ENCODE data around the gene P3H3. TPM values are rescaled to one million over a fixed set of nuclear protein-coding genes. Genes with fewer than 3 reads are reported as not detected.

Gene P3H3
- polyA plus RNA-seq, 4 donors, result 0.89 to 18.3 (median 4.9) TPM

GRCh38 chr12:6850796-6851152 lies 22.6 kb downstream of the P3H3 start:
- peaks cover 2 to 57% (median 3%) of the 10 kb centered on the region in 3 donors for H3K36me3 ChIP-seq (ENCODE audit: control insufficient read depth in 3 of 3, insufficient read depth in 2 of 3, low read depth in 1 of 3, low read length in 3 of 3)
- peak overlapping the region in 2 of 3 donors; percentile 58 to 72 for H3K4me3 ChIP-seq (ENCODE audit: low read depth in 1 of 3, low read length in 3 of 3)
- H3K27me3 ChIP-seq (ENCODE audit: control insufficient read depth in 3 of 3, insufficient read depth in 3 of 3, low read length in 3 of 3), result no peaks in the 10 kb centered on the region
- peaks cover 0 to 27% (median 5%) of the 10 kb centered on the region in 3 donors for H3K4me1 ChIP-seq (ENCODE audit: control insufficient read depth in 3 of 3, insufficient read depth in 2 of 3, low read depth in 1 of 3, low read length in 2 of 3)
- DNase-seq, result peak; percentile 94 to 98
- peak overlapping the region; percentile 52 to 99 (median 95) for H3K27ac ChIP-seq (ENCODE audit: low read depth in 1 of 3, low read length in 2 of 3)
- 7 to 25% (median 19%) methylated on average over 16 of the region's 16 CpGs for WGBS, 3 donors
- H3K9me3 ChIP-seq (ENCODE audit: control insufficient read depth in 2 of 2, insufficient read depth in 1 of 2, low read depth in 1 of 2, low read length in 1 of 2), result no peaks in the 10 kb centered on the region
- no peak for FAIRE-seq

- DNase-seq (peak; percentile 97 to 100), FAIRE-seq (peak; percentile 51)
Observed at GRCh38 chr12:6851153-6851920, 23.1 kb downstream of the P3H3 start, which contains the start of gene CDCA3. CDCA3 (minus strand) TSS chr12:6851286; CDS start chr12:6850952, 334 bp downstream.

GRCh38 chr12:6851921-6852650 lies 23.9 kb downstream of the P3H3 start, which contains the start of gene USP5:
USP5 (plus strand) TSS chr12:6852150; CDS start chr12:6852180, 30 bp downstream.
- Histone ChIP-seq H3K4me3 (ENCODE audit: low read depth in 1 of 3, low read length in 3 of 3) (peak within 1 kb of the TSS; percentile 54 to 72 (median 55)), H3K9me3 (ENCODE audit: control insufficient read depth in 2 of 2, insufficient read depth in 1 of 2, low read depth in 1 of 2, low read length in 1 of 2) (no peaks in the 10 kb centered on the region), H3K36me3 (ENCODE audit: control insufficient read depth in 3 of 3, insufficient read depth in 2 of 3, low read depth in 1 of 3, low read length in 3 of 3) (peaks cover 3 to 57% (median 5%) of the 10 kb centered on the region in 3 donors), H3K4me1 (ENCODE audit: control insufficient read depth in 3 of 3, insufficient read depth in 2 of 3, low read depth in 1 of 3, low read length in 2 of 3) (peaks cover 0 to 27% (median 5%) of the 10 kb centered on the region in 3 donors), H3K27ac (ENCODE audit: low read depth in 1 of 3, low read length in 2 of 3) (peak within 1 kb of the TSS; percentile 92 to 99 (median 95)), H3K27me3 (ENCODE audit: control insufficient read depth in 3 of 3, insufficient read depth in 3 of 3, low read length in 3 of 3) (no peaks in the 10 kb centered on the region)
- FAIRE-seq (peak; percentile 30), DNase-seq (peak; percentile 100)
- WGBS, 3 donors, result 0% methylated on average over 65 of the region's 65 CpGs

More at GRCh38 chr12:6851153-6851920, 23.1 kb downstream of the P3H3 start, which contains the start of gene CDCA3:
- Histone ChIP-seq H3K27ac (ENCODE audit: low read depth in 1 of 3, low read length in 2 of 3) (peak within 1 kb of the TSS; percentile 92 to 99 (median 95)), H3K4me1 (ENCODE audit: control insufficient read depth in 3 of 3, insufficient read depth in 2 of 3, low read depth in 1 of 3, low read length in 2 of 3) (peaks cover 0 to 27% (median 5%) of the 10 kb centered on the region in 3 donors), H3K4me3 (ENCODE audit: low read depth in 1 of 3, low read length in 3 of 3) (peak within 1 kb of the TSS; percentile 55 to 72 (median 58)), H3K9me3 (ENCODE audit: control insufficient read depth in 2 of 2, insufficient read depth in 1 of 2, low read depth in 1 of 2, low read length in 1 of 2) (no peaks in the 10 kb centered on the region), H3K27me3 (ENCODE audit: control insufficient read depth in 3 of 3, insufficient read depth in 3 of 3, low read length in 3 of 3) (no peaks in the 10 kb centered on the region), H3K36me3 (ENCODE audit: control insufficient read depth in 3 of 3, insufficient read depth in 2 of 3, low read depth in 1 of 3, low read length in 3 of 3) (peaks cover 3 to 57% (median 3%) of the 10 kb centered on the region in 3 donors)
- 0 to 1% (median 0%) methylated on average over 37 of the region's 37 CpGs for WGBS, 3 donors

GRCh38 chr12:6852651-6853354 lies 24.6 kb downstream of the P3H3 start:
- Histone ChIP-seq H3K4me1 (ENCODE audit: control insufficient read depth in 3 of 3, insufficient read depth in 2 of 3, low read depth in 1 of 3, low read length in 2 of 3) (peaks cover 0 to 27% (median 5%) of the 10 kb centered on the region in 3 donors), H3K27ac (ENCODE audit: low read depth in 1 of 3, low read length in 2 of 3) (peak overlapping the region in 2 of 3 donors; percentile 47 to 72), H3K27me3 (ENCODE audit: control insufficient read depth in 3 of 3, insufficient read depth in 3 of 3, low read length in 3 of 3) (no peaks in the 10 kb centered on the region), H3K4me3 (ENCODE audit: low read depth in 1 of 3, low read length in 3 of 3) (peak overlapping the region; percentile 37 to 72 (median 54)), H3K36me3 (ENCODE audit: control insufficient read depth in 3 of 3, insufficient read depth in 2 of 3, low read depth in 1 of 3, low read length in 3 of 3) (peaks cover 3 to 55% (median 9%) of the 10 kb centered on the region in 3 donors), H3K9me3 (ENCODE audit: control insufficient read depth in 2 of 2, insufficient read depth in 1 of 2, low read depth in 1 of 2, low read length in 1 of 2) (no peaks in the 10 kb centered on the region)
- FAIRE-seq, result no peak
- WGBS, 3 donors, result 1 to 2% (median 2%) methylated on average over 17 to 18 of the region's 18 CpGs
- peak in 1 of 2 donors; percentile 71 for DNase-seq

GRCh38 chr12:6853626-6854025 lies 25.4 kb downstream of the P3H3 start:
- H3K36me3 ChIP-seq (ENCODE audit: control insufficient read depth in 3 of 3, insufficient read depth in 2 of 3, low read depth in 1 of 3, low read length in 3 of 3), result peaks cover 6 to 55% (median 10%) of the 10 kb centered on the region in 3 donors
- H3K9me3 ChIP-seq (ENCODE audit: control insufficient read depth in 2 of 2, insufficient read depth in 1 of 2, low read depth in 1 of 2, low read length in 1 of 2), result no peaks in the 10 kb centered on the region
- H3K27ac ChIP-seq (ENCODE audit: low read depth in 1 of 3, low read length in 2 of 3), result peak overlapping the region in 1 of 3 donors; percentile 72
- H3K4me3 ChIP-seq (ENCODE audit: low read depth in 1 of 3, low read length in 3 of 3), result no peak overlapping the region
- no peaks in the 10 kb centered on the region for H3K27me3 ChIP-seq (ENCODE audit: control insufficient read depth in 3 of 3, insufficient read depth in 3 of 3, low read length in 3 of 3)
- WGBS, 3 donors, result 34 to 75% (median 54%) methylated on average over 1 of the region's 1 CpG
- H3K4me1 ChIP-seq (ENCODE audit: control insufficient read depth in 3 of 3, insufficient read depth in 2 of 3, low read depth in 1 of 3, low read length in 2 of 3), result peaks cover 0 to 27% (median 5%) of the 10 kb centered on the region in 3 donors
- DNase-seq (no peak), FAIRE-seq (no peak)

- Histone ChIP-seq H3K4me3 (ENCODE audit: low read depth in 1 of 3, low read length in 3 of 3) (no peak overlapping the region), H3K9me3 (ENCODE audit: control insufficient read depth in 2 of 2, insufficient read depth in 1 of 2, low read depth in 1 of 2, low read length in 1 of 2) (no peaks in the 10 kb centered on the region), H3K27ac (ENCODE audit: low read depth in 1 of 3, low read length in 2 of 3) (no peak overlapping the region), H3K27me3 (ENCODE audit: control insufficient read depth in 3 of 3, insufficient read depth in 3 of 3, low read length in 3 of 3) (no peaks in the 10 kb centered on the region), H3K4me1 (ENCODE audit: control insufficient read depth in 3 of 3, insufficient read depth in 2 of 3, low read depth in 1 of 3, low read length in 2 of 3) (peaks cover 0 to 27% (median 5%) of the 10 kb centered on the region in 3 donors), H3K36me3 (ENCODE audit: control insufficient read depth in 3 of 3, insufficient read depth in 2 of 3, low read depth in 1 of 3, low read length in 3 of 3) (peaks cover 6 to 55% (median 11%) of the 10 kb centered on the region in 3 donors)
- FAIRE-seq, result no peak
- no peak for DNase-seq
- WGBS, 3 donors, result 76 to 82% (median 80%) methylated on average over 6 of the region's 6 CpGs
Observed at GRCh38 chr12:6854036-6854435, 25.8 kb downstream of the P3H3 start.

- FAIRE-seq, result no peak
- WGBS, 3 donors, result 92 to 95% (median 93%) methylated on average over 14 of the region's 14 CpGs
- H3K27ac ChIP-seq (ENCODE audit: low read depth in 1 of 3, low read length in 2 of 3), result no peak overlapping the region
- peaks cover 12 to 56% (median 12%) of the 10 kb centered on the region in 3 donors for H3K36me3 ChIP-seq (ENCODE audit: control insufficient read depth in 3 of 3, insufficient read depth in 2 of 3, low read depth in 1 of 3, low read length in 3 of 3)
- no peaks in the 10 kb centered on the region for H3K27me3 ChIP-seq (ENCODE audit: control insufficient read depth in 3 of 3, insufficient read depth in 3 of 3, low read length in 3 of 3)
- DNase-seq, result no peak
- no peaks in the 10 kb centered on the region for H3K9me3 ChIP-seq (ENCODE audit: control insufficient read depth in 2 of 2, insufficient read depth in 1 of 2, low read depth in 1 of 2, low read length in 1 of 2)
- no peak overlapping the region for H3K4me3 ChIP-seq (ENCODE audit: low read depth in 1 of 3, low read length in 3 of 3)
- peaks cover 0 to 17% (median 5%) of the 10 kb centered on the region in 3 donors for H3K4me1 ChIP-seq (ENCODE audit: control insufficient read depth in 3 of 3, insufficient read depth in 2 of 3, low read depth in 1 of 3, low read length in 2 of 3)
Observed at GRCh38 chr12:6855322-6855721, 27.1 kb downstream of the P3H3 start.

Measured in small intestine (tissue), 7 donors.